ENCODE data around the gene DSCAML1.

Gene DSCAML1

DNA sequence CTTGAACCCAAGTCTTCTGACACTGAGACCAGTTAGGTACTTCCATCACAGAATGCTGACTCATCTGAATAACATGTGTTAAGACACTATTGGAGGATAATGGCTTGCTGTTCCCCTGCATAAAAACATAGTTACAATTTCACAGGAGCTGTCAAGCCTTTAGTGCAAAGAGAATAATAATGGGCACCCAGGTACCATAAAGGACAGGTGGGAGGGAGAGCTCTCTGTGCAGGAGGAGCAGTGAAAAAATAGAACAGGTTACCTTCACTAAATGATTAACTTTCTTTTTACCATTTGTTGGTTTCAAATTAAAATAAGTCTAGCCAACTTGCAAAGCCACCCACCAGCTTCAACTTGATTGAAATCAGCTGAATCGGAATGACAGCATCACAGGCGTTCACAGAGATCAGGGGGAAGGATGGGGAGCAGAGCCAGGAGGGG lies 173.2 kb downstream of the DSCAML1 start:
- peaks cover 9% of the 10 kb centered on the region; the same call in 1 of the 2 replicates for H3K4me1 ChIP-seq
- H3K9me3 ChIP-seq = no peaks in the 10 kb centered on the region
- H3K4me3 ChIP-seq (ENCODE audit: low read depth, low read length) = no peak overlapping the region
- no peaks in the 10 kb centered on the region for H3K27me3 ChIP-seq
- no peak for DNase-seq
- H3K36me3 ChIP-seq = no peaks in the 10 kb centered on the region
- TF ChIP-seq, protein P1, sequence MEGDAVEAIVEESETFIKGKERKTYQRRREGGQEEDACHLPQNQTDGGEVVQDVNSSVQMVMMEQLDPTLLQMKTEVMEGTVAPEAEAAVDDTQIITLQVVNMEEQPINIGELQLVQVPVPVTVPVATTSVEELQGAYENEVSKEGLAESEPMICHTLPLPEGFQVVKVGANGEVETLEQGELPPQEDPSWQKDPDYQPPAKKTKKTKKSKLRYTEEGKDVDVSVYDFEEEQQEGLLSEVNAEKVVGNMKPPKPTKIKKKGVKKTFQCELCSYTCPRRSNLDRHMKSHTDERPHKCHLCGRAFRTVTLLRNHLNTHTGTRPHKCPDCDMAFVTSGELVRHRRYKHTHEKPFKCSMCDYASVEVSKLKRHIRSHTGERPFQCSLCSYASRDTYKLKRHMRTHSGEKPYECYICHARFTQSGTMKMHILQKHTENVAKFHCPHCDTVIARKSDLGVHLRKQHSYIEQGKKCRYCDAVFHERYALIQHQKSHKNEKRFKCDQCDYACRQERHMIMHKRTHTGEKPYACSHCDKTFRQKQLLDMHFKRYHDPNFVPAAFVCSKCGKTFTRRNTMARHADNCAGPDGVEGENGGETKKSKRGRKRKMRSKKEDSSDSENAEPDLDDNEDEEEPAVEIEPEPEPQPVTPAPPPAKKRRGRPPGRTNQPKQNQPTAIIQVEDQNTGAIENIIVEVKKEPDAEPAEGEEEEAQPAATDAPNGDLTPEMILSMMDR (IDR thresholded peaks at IDR 0.05; ENCODE audit: low read depth, low read length) = no peak

DNA sequence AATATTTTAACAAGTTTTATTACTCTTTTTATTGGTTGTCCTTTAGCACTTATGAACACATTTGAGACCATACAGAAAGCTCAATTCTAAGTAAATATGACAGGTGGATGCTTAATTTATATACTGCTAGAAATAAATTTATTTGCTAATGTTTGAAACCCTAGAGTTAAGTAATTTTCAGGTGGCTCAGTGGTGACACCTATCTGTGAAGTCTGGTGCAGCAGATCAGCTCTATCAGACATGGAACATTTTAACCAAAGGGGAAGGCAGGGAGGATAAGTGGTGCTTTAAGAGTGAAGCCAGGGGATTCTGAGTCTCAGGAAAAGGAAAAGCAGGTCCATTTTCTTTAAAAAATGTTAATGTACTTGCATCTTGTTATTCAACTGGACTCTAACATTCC lies 175.8 kb downstream of the DSCAML1 start:
- Histone ChIP-seq H3K27me3 (no peaks in the 10 kb centered on the region), H3K4me3 (ENCODE audit: low read depth, low read length) (no peak overlapping the region), H3K4me1 (peaks cover 9% of the 10 kb centered on the region; the same call in 1 of the 2 replicates), H3K9me3 (no peaks in the 10 kb centered on the region), H3K36me3 (no peaks in the 10 kb centered on the region)
- TF ChIP-seq, protein P1 (IDR thresholded peaks at IDR 0.05; ENCODE audit: low read depth, low read length) = peak; percentile 71
- DNase-seq = no peak

DNA sequence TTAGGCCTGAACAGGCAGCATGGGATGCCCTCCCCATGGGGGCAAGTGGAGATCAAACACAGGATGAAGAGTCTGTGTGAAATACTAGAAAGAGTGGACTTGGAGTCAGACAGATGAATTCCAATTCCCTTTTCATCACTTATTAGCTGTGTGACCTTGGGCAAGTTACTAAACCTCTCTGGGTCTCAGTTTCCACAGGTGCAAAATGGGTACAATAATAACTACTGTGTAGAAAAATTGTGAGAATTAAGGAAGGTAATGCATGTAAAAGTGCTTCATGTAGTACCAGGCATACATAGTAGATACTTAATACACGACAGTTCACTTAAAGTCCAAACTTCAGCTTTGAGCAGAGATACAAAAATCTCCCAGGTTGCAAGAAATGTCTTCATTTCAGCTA lies 176.4 kb downstream of the DSCAML1 start:
- DNase-seq = no peak
- TF ChIP-seq, protein P1 (IDR thresholded peaks at IDR 0.05; ENCODE audit: low read depth, low read length) = no peak
- H3K9me3 ChIP-seq = no peaks in the 10 kb centered on the region
- H3K27me3 ChIP-seq = no peaks in the 10 kb centered on the region
- peaks cover 7% of the 10 kb centered on the region; the same call in 1 of the 2 replicates for H3K4me1 ChIP-seq
- H3K36me3 ChIP-seq = no peaks in the 10 kb centered on the region
- no peak overlapping the region for H3K4me3 ChIP-seq (ENCODE audit: low read depth, low read length)

DNA sequence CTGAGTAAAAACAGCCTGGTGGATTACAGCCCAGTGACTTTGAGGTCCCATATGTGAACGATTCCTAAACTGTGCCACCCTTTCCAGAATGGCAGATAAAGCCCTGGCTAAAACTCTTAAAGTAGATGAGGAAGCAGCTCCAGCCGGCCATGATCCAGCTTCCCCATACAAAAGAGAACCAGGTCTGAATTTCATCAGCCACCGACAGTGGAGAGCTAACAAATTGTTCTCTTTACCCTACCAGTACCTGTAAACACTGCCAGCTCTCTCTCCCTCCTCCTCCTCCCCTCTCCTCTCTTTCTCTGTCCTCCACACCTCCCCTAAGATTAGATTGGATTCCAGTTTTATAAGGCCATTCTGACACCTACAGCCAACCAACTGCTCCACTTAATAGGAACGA lies 176.9 kb downstream of the DSCAML1 start:
- TF ChIP-seq, protein P1 (IDR thresholded peaks at IDR 0.05; ENCODE audit: low read depth, low read length) = no peak
- Histone ChIP-seq H3K4me1 (0 out of 2 replicates have a peak, but pooled peaks cover 1% of the 10 kb centered on the region), H3K9me3 (no peaks in the 10 kb centered on the region), H3K27me3 (no peaks in the 10 kb centered on the region), H3K36me3 (no peaks in the 10 kb centered on the region), H3K4me3 (ENCODE audit: low read depth, low read length) (no peak overlapping the region)
- DNase-seq = no peak

DNA sequence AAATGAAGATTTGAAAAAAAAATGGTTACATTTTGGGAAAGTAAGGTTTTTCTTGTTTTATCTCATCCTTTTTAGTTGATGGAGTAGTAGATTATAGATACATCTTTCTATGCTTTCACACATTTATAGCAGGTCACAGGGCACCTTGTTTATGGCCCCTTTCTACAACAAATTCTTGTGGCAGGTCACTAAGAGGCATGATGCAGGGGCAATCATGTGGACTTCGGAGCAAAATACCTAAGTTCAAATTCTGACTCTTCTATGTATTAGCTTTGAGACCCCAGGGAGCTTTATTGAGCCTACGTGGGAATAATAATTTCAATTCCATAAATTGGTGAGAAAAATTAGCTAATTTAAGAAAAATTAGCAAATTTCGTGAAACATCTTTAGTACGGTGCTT lies 177.4 kb downstream of the DSCAML1 start:
- H3K36me3 ChIP-seq = no peaks in the 10 kb centered on the region
- no peaks in the 10 kb centered on the region for H3K27me3 ChIP-seq
- TF ChIP-seq, protein P1 (IDR thresholded peaks at IDR 0.05; ENCODE audit: low read depth, low read length) = no peak
- H3K9me3 ChIP-seq = no peaks in the 10 kb centered on the region
- no peak overlapping the region for H3K4me3 ChIP-seq (ENCODE audit: low read depth, low read length)
- DNase-seq = no peak
- no peaks in the 10 kb centered on the region for H3K4me1 ChIP-seq

DNA sequence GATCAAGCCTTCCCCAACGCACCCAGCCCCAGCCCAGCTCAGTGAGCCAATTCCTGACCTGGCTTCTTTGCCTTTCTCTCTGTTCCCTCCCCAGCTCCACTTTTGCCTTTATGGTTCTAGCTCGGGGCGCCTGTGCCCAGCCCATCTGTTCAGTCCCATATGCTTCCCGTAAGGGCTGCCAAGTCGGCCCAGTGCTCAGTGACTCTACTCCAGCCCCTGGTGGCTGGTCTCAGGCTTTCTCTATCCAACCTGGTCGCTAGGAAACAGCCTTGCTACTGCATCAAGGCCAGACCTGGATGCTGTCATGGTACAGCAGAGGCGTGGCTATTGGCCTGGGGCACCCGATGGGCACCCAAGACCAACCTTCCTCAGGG lies 178.0 kb downstream of the DSCAML1 start:
- Histone ChIP-seq H3K9me3 (no peaks in the 10 kb centered on the region), H3K27me3 (no peaks in the 10 kb centered on the region), H3K4me3 (ENCODE audit: low read depth, low read length) (no peak overlapping the region), H3K4me1 (no peaks in the 10 kb centered on the region), H3K36me3 (no peaks in the 10 kb centered on the region)
- TF ChIP-seq, protein P1 (IDR thresholded peaks at IDR 0.05; ENCODE audit: low read depth, low read length) = peak; percentile 70
- peak; percentile 77 for DNase-seq
